ENCODE data around the gene UPK3A.

DNA sequence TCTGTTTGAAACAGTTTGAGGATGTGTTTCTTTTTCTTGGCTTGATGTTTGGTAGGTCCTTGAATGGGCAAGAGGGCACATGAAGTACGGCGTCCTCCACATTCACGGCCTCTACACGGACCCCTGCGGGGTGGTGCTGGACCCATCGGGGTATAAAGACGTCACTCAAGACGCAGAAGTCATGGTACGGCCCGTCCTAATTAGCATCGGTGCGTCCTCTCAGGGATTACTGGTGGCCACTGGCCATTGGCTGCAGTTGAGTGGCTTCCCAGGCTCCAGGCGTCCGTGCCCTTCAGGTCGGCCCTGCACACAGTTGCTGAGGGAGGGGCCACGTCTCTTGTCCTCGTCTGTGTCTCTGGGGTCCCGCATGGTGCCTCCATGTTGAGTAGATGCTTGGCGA is 45.8 kb downstream of the UPK3A start:
- TF ChIP-seq, protein P1, sequence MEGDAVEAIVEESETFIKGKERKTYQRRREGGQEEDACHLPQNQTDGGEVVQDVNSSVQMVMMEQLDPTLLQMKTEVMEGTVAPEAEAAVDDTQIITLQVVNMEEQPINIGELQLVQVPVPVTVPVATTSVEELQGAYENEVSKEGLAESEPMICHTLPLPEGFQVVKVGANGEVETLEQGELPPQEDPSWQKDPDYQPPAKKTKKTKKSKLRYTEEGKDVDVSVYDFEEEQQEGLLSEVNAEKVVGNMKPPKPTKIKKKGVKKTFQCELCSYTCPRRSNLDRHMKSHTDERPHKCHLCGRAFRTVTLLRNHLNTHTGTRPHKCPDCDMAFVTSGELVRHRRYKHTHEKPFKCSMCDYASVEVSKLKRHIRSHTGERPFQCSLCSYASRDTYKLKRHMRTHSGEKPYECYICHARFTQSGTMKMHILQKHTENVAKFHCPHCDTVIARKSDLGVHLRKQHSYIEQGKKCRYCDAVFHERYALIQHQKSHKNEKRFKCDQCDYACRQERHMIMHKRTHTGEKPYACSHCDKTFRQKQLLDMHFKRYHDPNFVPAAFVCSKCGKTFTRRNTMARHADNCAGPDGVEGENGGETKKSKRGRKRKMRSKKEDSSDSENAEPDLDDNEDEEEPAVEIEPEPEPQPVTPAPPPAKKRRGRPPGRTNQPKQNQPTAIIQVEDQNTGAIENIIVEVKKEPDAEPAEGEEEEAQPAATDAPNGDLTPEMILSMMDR (IDR thresholded peaks at IDR 0.05): no peak
- no peak for TF ChIP-seq TCF12 (IDR thresholded peaks at IDR 0.05)
- no peak for TF ChIP-seq EP300 (IDR thresholded peaks at IDR 0.05; ENCODE audit: borderline replicate concordance in 1 of 2, low read depth in 1 of 2, low read length in 1 of 2)
- TF ChIP-seq RFX5 (IDR thresholded peaks at IDR 0.05; ENCODE audit: low read length): no peak
- no peak for TF ChIP-seq NRF1 (IDR thresholded peaks at IDR 0.05; ENCODE audit: low read depth, low read length)

Measured in SK-N-SH (cell line).